GM12865 (cell line): ENCODE measurements around the gene ADSS2.

Experiments
- DNase-seq: peaks from one replicate; pipeline ENCODE4 v3.0.0; 2010; ENCODE audit warnings: low read depth
- H3K4me3 ChIP-seq: 2 replicates; pipeline ENCODE4 v1.5.1; 2011; ENCODE audit warnings: mild to moderate bottlenecking, low read depth, low read length, control low read depth
- CTCF ChIP-seq: IDR thresholded peaks from 2 replicates; pipeline ENCODE4 v1.5.1; 2011; ENCODE audit warnings: low read length, control low read depth, low read depth, inconsistent platforms; ENCODE audit not compliant: insufficient read depth; ENCODE audit errors: missing control alignments

Gene ADSS2

GRCh38 chr1:244362476-244362875 lies 89.2 kb downstream of the ADSS2 start:
- no peak overlapping the region for H3K4me3 ChIP-seq
- no peak for DNase-seq
- no peak for TF ChIP-seq CTCF

GRCh38 chr1:244361764-244362473 lies 89.8 kb downstream of the ADSS2 start:
- H3K4me3 ChIP-seq: no peak overlapping the region
- no peak for TF ChIP-seq CTCF
- DNase-seq: no peak
